HepG2 (cell line): ENCODE data around the gene STEAP2. TPM values are rescaled to one million over a fixed set of nuclear protein-coding genes. Genes with fewer than 3 reads are reported as not detected.

Experiments used
- ATAC-seq: fragments of 200-7000 bp; cut with Tn5 transposase; 3 replicates; pipeline ENCODE4 v1.9.1; 2020; ENCODE audit warnings: mild to moderate bottlenecking, moderate library complexity
- BruUV-seq: library from RNA; stranded (reverse); fragments of 400-500 nt; replicated peaks from 2 replicates; lab custom pipeline; 2021; lab: Mats Ljungman, UMichigan
- CTCF ChIA-PET: fragments of 300-600 bp; formaldehyde crosslinking; extraction: SDS; loops from one replicate; lab custom pipeline; 2021; ENCODE audit warnings: low total read pairs, inconsistent platforms, low intra/inter-chr PET ratio; lab: Yijun Ruan, JAX
- POLR2A ChIA-PET: fragments of 350-600 bp; sonication (Branson Sonifier 250); formaldehyde crosslinking; loops from one replicate; lab custom pipeline; 2020; ENCODE audit warnings: antibody characterized with exemption, inconsistent platforms; lab: Yijun Ruan, JAX
- DNase-seq: peaks from one replicate; pipeline ENCODE4 v3.0.0-alpha.2; 2015; ENCODE audit warnings: low spot score
- FAIRE-seq: peaks from 3 replicates; lab custom pipeline; 2011; peaks lifted over from hg19 to GRCh38; lab: Jason Lieb, UNC
- H2AFZ ChIP-seq: one replicate; pipeline ENCODE4 v1.6.1; 2011; ENCODE audit warnings: low read length, inconsistent platforms
- H3K27ac ChIP-seq: fragments of 300-600 bp; 3 replicates; pipeline ENCODE4 v1.8.0; 2011; ENCODE audit warnings: mixed run types, mild to moderate bottlenecking, mixed read lengths, low read length, inconsistent platforms; ENCODE audit not compliant: insufficient read depth; ENCODE audit errors: extremely low read length
- H3K27me3 ChIP-seq, 2 experiments: fragments of 200-600 bp in 1 of 2; 2 replicates in 1 of 2; 3 replicates in 1 of 2; pipeline versions ENCODE4 v1.6.0 to v1.8.0; 2011; ENCODE audit warnings: low read length in 2 of 2, mild to moderate bottlenecking in 2 of 2, moderate library complexity in 2 of 2, inconsistent platforms in 1 of 2; ENCODE audit not compliant: insufficient read depth in 2 of 2, control insufficient read depth in 1 of 2
- H3K36me3 ChIP-seq, 2 experiments: fragments of 200-600 bp in 1 of 2; replicated peaks in 1 of 2; 2 replicates in 1 of 2; 3 replicates in 1 of 2; pipeline versions ENCODE4 v1.5.1 to v1.8.0; 2011; ENCODE audit warnings: low read length in 2 of 2, inconsistent platforms in 1 of 2; ENCODE audit not compliant: insufficient read depth in 2 of 2, control insufficient read depth in 1 of 2
- H3K4me1 ChIP-seq: 2 replicates; pipeline ENCODE4 v1.5.1; 2012; ENCODE audit warnings: low read length, inconsistent platforms; ENCODE audit not compliant: insufficient read depth
- H3K4me2 ChIP-seq: 2 replicates; pipeline ENCODE4 v1.6.0; 2011; ENCODE audit warnings: low read depth, low read length, inconsistent platforms
- H3K4me3 ChIP-seq, 3 experiments: fragments of 200-600 bp in 1 of 3; sonication (generic), shearing (Covaris generic) in 1 of 3; replicated peaks in 1 of 3; 2 replicates each; pipeline ENCODE4 v1.5.1; 2011 to 2016; ENCODE audit warnings: low read length in 3 of 3, inconsistent platforms in 2 of 3, low read depth in 2 of 3, mild to moderate bottlenecking in 2 of 3, control low read depth in 1 of 3, mixed read lengths in 1 of 3; ENCODE audit not compliant: insufficient read depth in 1 of 3
- H3K79me2 ChIP-seq: one replicate; pipeline ENCODE4 v1.6.1; 2011; ENCODE audit warnings: low read length, inconsistent platforms; ENCODE audit not compliant: insufficient read depth
- H3K9ac ChIP-seq: 2 replicates; pipeline ENCODE4 v1.6.0; 2011; ENCODE audit warnings: mild to moderate bottlenecking, low read depth, low read length, inconsistent platforms; ENCODE audit not compliant: insufficient read depth
- H3K9me3 ChIP-seq: 2 replicates; pipeline ENCODE4 v1.5.1; 2012; ENCODE audit warnings: mild to moderate bottlenecking, low read length
- H4K20me1 ChIP-seq: 2 replicates; pipeline ENCODE4 v1.6.0; 2011; ENCODE audit warnings: inconsistent platforms, mild to moderate bottlenecking, low read length, moderate library complexity; ENCODE audit not compliant: insufficient read depth
- DPF2 ChIP-seq: sonication (generic); formaldehyde crosslinking; IDR thresholded peaks from 2 replicates; pipeline ENCODE4 v1.4.0; 2020; ENCODE audit warnings: mild to moderate bottlenecking, low read depth, missing genetic modification reagents, borderline replicate concordance
- HMGA1 ChIP-seq: sonication (generic); formaldehyde crosslinking; conservative IDR thresholded peaks from 2 replicates; pipeline ENCODE4 v1.4.0; 2020; ENCODE audit warnings: missing genetic modification reagents
- POLR2AphosphoS5 ChIP-seq: IDR thresholded peaks from 2 replicates; pipeline ENCODE4 v1.6.1; 2012; ENCODE audit warnings: low read depth, low read length
- REPIN1 ChIP-seq: sonication (generic); formaldehyde crosslinking; IDR thresholded peaks from 2 replicates; pipeline ENCODE4 v1.8.0; 2022; ENCODE audit warnings: missing genetic modification reagents, low read depth, mild to moderate bottlenecking, borderline replicate concordance
- ZNF264 ChIP-seq: sonication (generic); formaldehyde crosslinking; IDR thresholded peaks from 2 replicates; pipeline ENCODE4 v1.4.0; 2020; ENCODE audit warnings: missing genetic modification reagents
- ZNF549 ChIP-seq: sonication (generic); formaldehyde crosslinking; IDR thresholded peaks from 2 replicates; pipeline ENCODE4 v1.5.0; 2020; ENCODE audit warnings: missing genetic modification reagents
- ZNF703 ChIP-seq: sonication (generic); formaldehyde crosslinking; IDR thresholded peaks from 2 replicates; pipeline ENCODE4 v1.5.1; 2020; ENCODE audit warnings: missing genetic modification reagents, mild to moderate bottlenecking, moderate library complexity, borderline replicate concordance
- ZNF720 ChIP-seq: sonication (generic); formaldehyde crosslinking; IDR thresholded peaks from 2 replicates; pipeline ENCODE4 v1.4.0; 2020; ENCODE audit warnings: missing genetic modification reagents
- ZNF816 ChIP-seq: sonication (generic); formaldehyde crosslinking; IDR thresholded peaks from 2 replicates; pipeline ENCODE4 v1.8.0; 2022; ENCODE audit warnings: missing genetic modification reagents, mild to moderate bottlenecking, borderline replicate concordance
- WGBS: methylation state at CpG from one replicate; pipeline ENCODE4 v1.1.6; 2017; ENCODE audit warnings: low lambda C conversion rate; 5-methylcytosine and 5-hydroxymethylcytosine counted together
- in situ Hi-C: cut with HindIII; loops from 2 replicates; pipeline ENCODE4 v1.10.0; 2017; ENCODE audit warnings: low pct_unique_long_range_greater_than_20kb; ENCODE audit not compliant: extremely low pct_ligation_motif_present
- intact Hi-C: fragments of 100-400 bp; cut with micrococcal nuclease; formaldehyde crosslinking; loops from one replicate; pipeline ENCODE4 v1.10.0; 2022; ENCODE audit not compliant: unreplicated experiment
- polyA plus RNA-seq, 8 experiments: library from polyadenylated mRNA; depleted of rRNA in 3 of 8; stranded (reverse) in 7 of 8; unstranded in 1 of 8; fragments of >200 nt; fragmentation: Illumina TruSeq in 4 of 8; extraction: Trizol in 4 of 8; gene quantifications; 2 replicates each; pipeline versions ENCODE4 v1.2.1 to v1.2.3, GENCODE V29; 2011 to 2016; ENCODE audit warnings: low read depth in 4 of 8, missing spikeins in 1 of 8, mixed read lengths in 1 of 8; ENCODE audit not compliant: insufficient read depth in 1 of 8
- total RNA-seq, 5 experiments: library from RNA; depleted of rRNA; stranded (reverse); fragments of >200 nt; fragmentation: Illumina TruSeq; extraction: Trizol; gene quantifications; 2 replicates each; pipeline ENCODE4 v1.2.3, GENCODE V29; 2016; ENCODE audit warnings: low read depth in 1 of 5
- TF ChIP-seq, protein P1 (sequence below): sonication (generic); formaldehyde crosslinking; IDR thresholded peaks from 2 replicates; pipeline ENCODE4 v1.4.0; 2020; ENCODE audit warnings: low read depth, missing genetic modification reagents
- TF ChIP-seq, protein P2 (sequence below): sonication (generic); formaldehyde crosslinking; IDR thresholded peaks from 2 replicates; pipeline ENCODE4 v1.4.0; 2020; ENCODE audit warnings: missing genetic modification reagents, borderline replicate concordance
- TF ChIP-seq, protein P3 (sequence below): sonication (generic); formaldehyde crosslinking; IDR thresholded peaks from 2 replicates; pipeline ENCODE4 v1.5.1; 2020; ENCODE audit warnings: missing genetic modification reagents, mild to moderate bottlenecking, borderline replicate concordance
- TF ChIP-seq, protein P4 (sequence below): sonication (generic); formaldehyde crosslinking; conservative IDR thresholded peaks from 2 replicates; pipeline ENCODE4 v1.8.0; 2022; ENCODE audit warnings: low read depth, missing genetic modification reagents

The STEAP2 gene
- total and polyA plus RNA-seq, 2 of the 13 experiments (the other 11 are each of a cell fraction or from before 2014, with no cell fraction given), result 4.3 to 4.4 TPM

DNA sequence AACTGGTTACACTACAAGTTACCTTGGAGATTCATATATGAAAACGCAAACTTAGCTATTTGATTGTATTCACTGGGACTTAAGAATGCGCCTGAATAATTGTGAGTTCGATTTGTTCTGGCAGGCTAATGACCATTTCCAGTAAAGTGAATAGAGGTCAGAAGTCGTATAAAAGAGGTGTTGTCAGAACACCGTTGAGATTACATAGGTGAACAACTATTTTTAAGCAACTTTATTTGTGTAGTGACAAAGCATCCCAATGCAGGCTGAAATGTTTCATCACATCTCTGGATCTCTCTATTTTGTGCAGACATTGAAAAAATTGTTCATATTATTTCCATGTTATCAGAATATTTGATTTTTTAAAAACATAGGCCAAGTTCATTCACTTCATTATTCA is 48.0 kb upstream of the STEAP2 start (continued):
- no peak for TF ChIP-seq REPIN1 (CRISPR knock-in tag)
- TF ChIP-seq POLR2AphosphoS5, result no peak

DNA sequence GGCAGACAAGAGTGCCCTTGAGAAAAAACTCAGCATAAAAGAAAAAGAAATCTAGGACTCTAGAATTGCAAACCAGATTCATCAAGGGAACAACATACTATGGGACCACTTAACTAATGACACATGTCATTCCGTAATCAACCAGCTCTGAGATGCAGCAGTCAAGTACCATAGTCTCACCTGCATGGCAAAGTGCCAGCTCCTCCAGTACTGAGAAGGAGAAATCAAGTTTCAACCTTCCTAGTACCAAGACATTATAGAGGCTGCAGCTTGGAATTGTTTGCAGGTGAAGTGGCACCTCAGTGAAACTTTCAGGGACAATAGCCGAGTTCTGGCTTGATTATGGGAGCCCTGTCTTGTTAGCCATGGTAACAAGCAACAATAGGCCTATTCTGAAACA is 45.8 kb upstream of the STEAP2 start:
- 97% methylated on average over 2 of the region's 2 CpGs for WGBS
- H2AFZ ChIP-seq, result no peak overlapping the region
- H3K9me3 ChIP-seq, result no peaks in the 10 kb centered on the region
- in situ Hi-C loops, result no loop called here
- no peak for ATAC-seq
- ChIA-PET POLR2A (interaction anchor here (2.7 kb wide), 1 partner anchor 45 kb away, joined by 13 read pairs; the partner anchor contains the start of gene STEAP2), CTCF (no interaction called here)
- H3K36me3 ChIP-seq, result 0 out of 5 replicates have a peak, but pooled peaks cover 0 to 4% of the 10 kb centered on the region in 2 experiments
- no peak overlapping the region for H3K4me3 ChIP-seq
- H3K79me2 ChIP-seq, result no peaks in the 10 kb centered on the region
- FAIRE-seq, result no peak
- intact Hi-C loops, result no loop called here
- no peak overlapping the region for H3K4me2 ChIP-seq
- BruUV-seq, result no TSS peak
- no peak overlapping the region for H3K9ac ChIP-seq
- H3K27ac ChIP-seq, result no peak overlapping the region
- H3K4me1 ChIP-seq, result no peaks in the 10 kb centered on the region
- H4K20me1 ChIP-seq, result no peaks in the 10 kb centered on the region
- DNase-seq, result no peak
- no peaks in the 10 kb centered on the region for H3K27me3 ChIP-seq
- TF ChIP-seq, protein P1, sequence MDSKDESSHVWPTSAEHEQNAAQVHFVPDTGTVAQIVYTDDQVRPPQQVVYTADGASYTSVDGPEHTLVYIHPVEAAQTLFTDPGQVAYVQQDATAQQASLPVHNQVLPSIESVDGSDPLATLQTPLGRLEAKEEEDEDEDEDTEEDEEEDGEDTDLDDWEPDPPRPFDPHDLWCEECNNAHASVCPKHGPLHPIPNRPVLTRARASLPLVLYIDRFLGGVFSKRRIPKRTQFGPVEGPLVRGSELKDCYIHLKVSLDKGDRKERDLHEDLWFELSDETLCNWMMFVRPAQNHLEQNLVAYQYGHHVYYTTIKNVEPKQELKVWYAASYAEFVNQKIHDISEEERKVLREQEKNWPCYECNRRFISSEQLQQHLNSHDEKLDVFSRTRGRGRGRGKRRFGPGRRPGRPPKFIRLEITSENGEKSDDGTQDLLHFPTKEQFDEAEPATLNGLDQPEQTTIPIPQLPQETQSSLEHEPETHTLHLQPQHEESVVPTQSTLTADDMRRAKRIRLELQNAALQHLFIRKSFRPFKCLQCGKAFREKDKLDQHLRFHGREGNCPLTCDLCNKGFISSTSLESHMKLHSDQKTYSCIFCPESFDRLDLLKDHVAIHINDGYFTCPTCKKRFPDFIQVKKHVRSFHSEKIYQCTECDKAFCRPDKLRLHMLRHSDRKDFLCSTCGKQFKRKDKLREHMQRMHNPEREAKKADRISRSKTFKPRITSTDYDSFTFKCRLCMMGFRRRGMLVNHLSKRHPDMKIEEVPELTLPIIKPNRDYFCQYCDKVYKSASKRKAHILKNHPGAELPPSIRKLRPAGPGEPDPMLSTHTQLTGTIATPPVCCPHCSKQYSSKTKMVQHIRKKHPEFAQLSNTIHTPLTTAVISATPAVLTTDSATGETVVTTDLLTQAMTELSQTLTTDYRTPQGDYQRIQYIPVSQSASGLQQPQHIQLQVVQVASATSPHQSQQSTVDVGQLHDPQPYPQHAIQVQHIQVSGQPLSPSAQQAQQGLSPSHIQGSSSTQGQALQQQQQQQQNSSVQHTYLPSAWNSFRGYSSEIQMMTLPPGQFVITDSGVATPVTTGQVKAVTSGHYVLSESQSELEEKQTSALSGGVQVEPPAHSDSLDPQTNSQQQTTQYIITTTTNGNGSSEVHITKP, result no peak
- TF ChIP-seq, protein P2, sequence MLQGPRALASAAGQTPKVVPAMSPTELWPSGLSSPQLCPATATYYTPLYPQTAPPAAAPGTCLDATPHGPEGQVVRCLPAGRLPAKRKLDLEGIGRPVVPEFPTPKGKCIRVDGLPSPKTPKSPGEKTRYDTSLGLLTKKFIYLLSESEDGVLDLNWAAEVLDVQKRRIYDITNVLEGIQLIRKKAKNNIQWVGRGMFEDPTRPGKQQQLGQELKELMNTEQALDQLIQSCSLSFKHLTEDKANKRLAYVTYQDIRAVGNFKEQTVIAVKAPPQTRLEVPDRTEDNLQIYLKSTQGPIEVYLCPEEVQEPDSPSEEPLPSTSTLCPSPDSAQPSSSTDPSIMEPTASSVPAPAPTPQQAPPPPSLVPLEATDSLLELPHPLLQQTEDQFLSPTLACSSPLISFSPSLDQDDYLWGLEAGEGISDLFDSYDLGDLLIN (CRISPR knock-in tag), result no peak
- no peak for TF ChIP-seq DPF2 (CRISPR knock-in tag)
- TF ChIP-seq ZNF703 (CRISPR knock-in tag), result no peak
- TF ChIP-seq, protein P3, sequence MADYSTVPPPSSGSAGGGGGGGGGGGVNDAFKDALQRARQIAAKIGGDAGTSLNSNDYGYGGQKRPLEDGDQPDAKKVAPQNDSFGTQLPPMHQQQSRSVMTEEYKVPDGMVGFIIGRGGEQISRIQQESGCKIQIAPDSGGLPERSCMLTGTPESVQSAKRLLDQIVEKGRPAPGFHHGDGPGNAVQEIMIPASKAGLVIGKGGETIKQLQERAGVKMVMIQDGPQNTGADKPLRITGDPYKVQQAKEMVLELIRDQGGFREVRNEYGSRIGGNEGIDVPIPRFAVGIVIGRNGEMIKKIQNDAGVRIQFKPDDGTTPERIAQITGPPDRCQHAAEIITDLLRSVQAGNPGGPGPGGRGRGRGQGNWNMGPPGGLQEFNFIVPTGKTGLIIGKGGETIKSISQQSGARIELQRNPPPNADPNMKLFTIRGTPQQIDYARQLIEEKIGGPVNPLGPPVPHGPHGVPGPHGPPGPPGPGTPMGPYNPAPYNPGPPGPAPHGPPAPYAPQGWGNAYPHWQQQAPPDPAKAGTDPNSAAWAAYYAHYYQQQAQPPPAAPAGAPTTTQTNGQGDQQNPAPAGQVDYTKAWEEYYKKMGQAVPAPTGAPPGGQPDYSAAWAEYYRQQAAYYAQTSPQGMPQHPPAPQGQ, result no peak
- TF ChIP-seq ZNF720, result no peak
- no peak for TF ChIP-seq HMGA1
- TF ChIP-seq, protein P4, sequence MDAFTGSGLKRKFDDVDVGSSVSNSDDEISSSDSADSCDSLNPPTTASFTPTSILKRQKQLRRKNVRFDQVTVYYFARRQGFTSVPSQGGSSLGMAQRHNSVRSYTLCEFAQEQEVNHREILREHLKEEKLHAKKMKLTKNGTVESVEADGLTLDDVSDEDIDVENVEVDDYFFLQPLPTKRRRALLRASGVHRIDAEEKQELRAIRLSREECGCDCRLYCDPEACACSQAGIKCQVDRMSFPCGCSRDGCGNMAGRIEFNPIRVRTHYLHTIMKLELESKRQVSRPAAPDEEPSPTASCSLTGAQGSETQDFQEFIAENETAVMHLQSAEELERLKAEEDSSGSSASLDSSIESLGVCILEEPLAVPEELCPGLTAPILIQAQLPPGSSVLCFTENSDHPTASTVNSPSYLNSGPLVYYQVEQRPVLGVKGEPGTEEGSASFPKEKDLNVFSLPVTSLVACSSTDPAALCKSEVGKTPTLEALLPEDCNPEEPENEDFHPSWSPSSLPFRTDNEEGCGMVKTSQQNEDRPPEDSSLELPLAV (CRISPR knock-in tag), result no peak
- TF ChIP-seq ZNF264 (CRISPR knock-in tag), result no peak
- TF ChIP-seq ZNF816 (CRISPR knock-in tag), result no peak
- TF ChIP-seq ZNF549 (CRISPR knock-in tag), result no peak
